IMR-90 (cell line): ENCODE measurements around the gene PKP4. TPM values are rescaled to one million over a fixed set of nuclear protein-coding genes. Genes with fewer than 3 reads are reported as not detected.

Experiments used
- ATAC-seq: fragments of 200-7000 bp; cut with Tn5 transposase; 2 replicates; pipeline ENCODE4 v1.9.1; 2020; ENCODE audit warnings: low read depth, mild to moderate bottlenecking, moderate library complexity
- BruUV-seq: library from RNA; stranded (reverse); fragments of 400-500 nt; replicated peaks from 2 replicates; lab custom pipeline; 2021; lab: Mats Ljungman, UMichigan
- CTCF ChIA-PET: fragments of 300-600 bp; formaldehyde crosslinking; extraction: SDS; loops from one replicate; lab custom pipeline; 2021; ENCODE audit warnings: antibody characterized with exemption; lab: Yijun Ruan, JAX
- POLR2A ChIA-PET: fragments of 300-600 bp; sonication (Branson Sonifier 250); formaldehyde crosslinking; loops from one replicate; lab custom pipeline; 2022; ENCODE audit warnings: antibody characterized with exemption; ENCODE audit not compliant: unreplicated experiment; lab: Charles Lee
- DNase-seq: peaks from one replicate; pipeline ENCODE4 v3.0.0; 2013
- H2AFZ ChIP-seq: replicated peaks from 2 replicates; pipeline ENCODE3; 2013; ENCODE audit warnings: low read length, mild to moderate bottlenecking; ENCODE audit not compliant: poor library complexity
- H2AK5ac ChIP-seq: 2 replicates; pipeline ENCODE4 v1.6.1; 2013; ENCODE audit warnings: low read depth, low read length, inconsistent platforms
- H2AK9ac ChIP-seq: replicated peaks from 2 replicates; pipeline ENCODE3; 2013; ENCODE audit warnings: mild to moderate bottlenecking, low read depth, low read length, moderate library complexity; ENCODE audit not compliant: poor library complexity
- H2BK120ac ChIP-seq: 2 replicates; pipeline ENCODE4 v1.6.1; 2013; ENCODE audit warnings: low read depth, low read length, inconsistent platforms
- H2BK15ac ChIP-seq: 3 replicates; pipeline ENCODE4 v1.6.1; 2013; ENCODE audit warnings: low read depth, low read length, inconsistent platforms
- H2BK20ac ChIP-seq: 2 replicates; pipeline ENCODE4 v1.6.1; 2013; ENCODE audit warnings: low read depth, mild to moderate bottlenecking, inconsistent platforms, low read length, moderate library complexity
- H2BK5ac ChIP-seq: 2 replicates; pipeline ENCODE4 v1.6.1; 2013; ENCODE audit warnings: mild to moderate bottlenecking, low read depth, low read length, inconsistent platforms; ENCODE audit not compliant: poor library complexity, severe bottlenecking
- H3K14ac ChIP-seq: replicated peaks from 2 replicates; pipeline ENCODE4 v1.6.1; 2013; ENCODE audit warnings: low read depth, low read length, inconsistent platforms
- H3K18ac ChIP-seq: 2 replicates; pipeline ENCODE4 v1.6.1; 2013; ENCODE audit warnings: low read depth, low read length, control low read depth
- H3K23ac ChIP-seq: 2 replicates; pipeline ENCODE4 v1.6.1; 2013; ENCODE audit warnings: low read depth, low read length, inconsistent platforms
- H3K27ac ChIP-seq: 2 replicates; pipeline ENCODE4 v1.5.1; 2013; ENCODE audit warnings: mild to moderate bottlenecking, control low read depth, low read length; ENCODE audit not compliant: insufficient read depth
- H3K27me3 ChIP-seq: 2 replicates; pipeline ENCODE4 v1.6.1; 2013; ENCODE audit warnings: low read length; ENCODE audit not compliant: control insufficient read depth, insufficient read depth
- H3K36me3 ChIP-seq: 2 replicates; pipeline ENCODE4 v1.6.1; 2013; ENCODE audit warnings: low read length, mixed read lengths; ENCODE audit not compliant: control insufficient read depth, insufficient read depth
- H3K4ac ChIP-seq: 2 replicates; pipeline ENCODE4 v1.6.1; 2013; ENCODE audit warnings: low read depth, low read length, inconsistent platforms
- H3K4me1 ChIP-seq: 2 replicates; pipeline ENCODE4 v1.6.1; 2013; ENCODE audit warnings: low read length, mixed read lengths; ENCODE audit not compliant: control insufficient read depth, insufficient read depth
- H3K4me2 ChIP-seq: 2 replicates; pipeline ENCODE4 v1.6.1; 2013; ENCODE audit warnings: low read depth, mild to moderate bottlenecking, control low read depth, low read length, moderate library complexity
- H3K4me3 ChIP-seq: 2 replicates; pipeline ENCODE4 v1.5.1; 2013; ENCODE audit warnings: low read depth, mild to moderate bottlenecking, control low read depth, low read length, moderate library complexity; ENCODE audit not compliant: insufficient read depth
- H3K56ac ChIP-seq: 2 replicates; pipeline ENCODE4 v1.6.1; 2013; ENCODE audit warnings: low read length, inconsistent platforms; ENCODE audit not compliant: insufficient read depth; ENCODE audit errors: extremely low read depth
- H3K79me1 ChIP-seq, 2 experiments: 2 replicates each; pipeline ENCODE4 v1.6.1; 2013; ENCODE audit warnings: low read length in 2 of 2, inconsistent platforms in 1 of 2, low read depth in 1 of 2
- H3K9ac ChIP-seq: 2 replicates; pipeline ENCODE4 v1.6.1; 2013; ENCODE audit warnings: low read depth, low read length, control low read depth
- H3K9me1 ChIP-seq: 2 replicates; pipeline ENCODE4 v1.6.1; 2013; ENCODE audit warnings: low read length, inconsistent platforms; ENCODE audit not compliant: insufficient read depth
- H3K9me3 ChIP-seq: 2 replicates; pipeline ENCODE4 v1.6.1; 2013; ENCODE audit warnings: low read length; ENCODE audit not compliant: control insufficient read depth, insufficient read depth
- H4K20me1 ChIP-seq: 2 replicates; pipeline ENCODE4 v1.6.1; 2013; ENCODE audit warnings: low read length, inconsistent platforms; ENCODE audit not compliant: insufficient read depth
- H4K5ac ChIP-seq: 2 replicates; pipeline ENCODE4 v1.6.1; 2013; ENCODE audit warnings: mild to moderate bottlenecking, low read depth, low read length, control low read depth
- H4K8ac ChIP-seq, 2 experiments: 2 replicates each; pipeline ENCODE4 v1.6.1; 2013; ENCODE audit warnings: low read depth in 2 of 2, low read length in 2 of 2, control low read depth in 1 of 2, inconsistent platforms in 1 of 2
- H4K91ac ChIP-seq: 2 replicates; pipeline ENCODE4 v1.6.1; 2013; ENCODE audit warnings: low read depth, low read length, inconsistent platforms; ENCODE audit not compliant: insufficient read depth
- CEBPB ChIP-seq: IDR thresholded peaks from 2 replicates; pipeline ENCODE4 v1.6.1; 2012; ENCODE audit warnings: low read depth, low read length, improper control_type of control experiment
- ELK1 ChIP-seq: fragments of 150-350 bp; IDR thresholded peaks from 2 replicates; pipeline ENCODE4 v1.6.1; 2016; ENCODE audit warnings: low read depth, mild to moderate bottlenecking, low read length, moderate library complexity, borderline replicate concordance
- FOS ChIP-seq: fragments of 150-350 bp; IDR thresholded peaks from 2 replicates; pipeline ENCODE4 v1.6.1; 2016; ENCODE audit warnings: low read depth, low read length
- POLR2A ChIP-seq: IDR thresholded peaks from 2 replicates; pipeline ENCODE4 v1.6.1; 2012; ENCODE audit warnings: mild to moderate bottlenecking, low read depth, low read length
- RFX5 ChIP-seq: IDR thresholded peaks from 2 replicates; pipeline ENCODE4 v1.8.0; 2012; ENCODE audit warnings: low read depth, mild to moderate bottlenecking, low read length, moderate library complexity
- WGBS, 2 experiments: methylation state at CpG; one replicate each; pipeline versions ENCODE4 v1.1.5 to v1.1.7; 2013; ENCODE audit warnings: missing lambda C conversion rate in 2 of 2; ENCODE audit not compliant: insufficient read length in 1 of 2; ENCODE audit errors: extremely low coverage in 2 of 2; 5-methylcytosine and 5-hydroxymethylcytosine counted together
- dilution Hi-C: fragments of 300-500 bp; cut with HindIII; formaldehyde crosslinking; loops from one replicate; pipeline ENCODE4 v1.14.3; 2018; ENCODE audit warnings: low sequenced_read_pairs; ENCODE audit not compliant: unreplicated experiment
- in situ Hi-C: fragments of 300-500 bp; cut with MboI; formaldehyde crosslinking; loops from 3 replicates; pipeline ENCODE4 v1.14.3; 2019; ENCODE audit warnings: low sequenced_read_pairs, inconsistent platforms, mixed read lengths
- intact Hi-C: fragments of 100-400 bp; cut with micrococcal nuclease; formaldehyde crosslinking; loops from 2 replicates; pipeline ENCODE4 v1.10.0; 2022
- polyA plus RNA-seq, 3 experiments: library from polyadenylated mRNA; depleted of rRNA; stranded (reverse); fragments of >200 nt; gene quantifications; 2 replicates each; pipeline ENCODE4 v1.2.3, GENCODE V29; 2012; ENCODE audit warnings: low replicate concordance in 1 of 3
- total RNA-seq: library from RNA; depleted of rRNA; stranded (reverse); fragments of >200 nt; gene quantifications from 2 replicates; pipeline ENCODE4 v1.2.3, GENCODE V29; 2012

PKP4 gene
- total and polyA plus RNA-seq, 2 of the 4 experiments (the other 2 are of a cell fraction), result 20.1 to 37.8 TPM

GRCh38 chr2:158726911-158727592 lies 270.3 kb downstream of the PKP4 start:
- H2BK120ac ChIP-seq, result no peak overlapping the region
- ATAC-seq (no peak), DNase-seq (no peak)
- dilution Hi-C loops, result no loop called here
- H3K9me1 ChIP-seq, result peaks cover 3% of the 10 kb centered on the region; the same call in 1 of the 2 replicates
- peaks cover 18% of the 10 kb centered on the region for H3K27me3 ChIP-seq
- no peak overlapping the region for H4K8ac ChIP-seq
- no peak for TF ChIP-seq RFX5
- no peak for TF ChIP-seq ELK1
- TF ChIP-seq CEBPB, result no peak
- no peak for TF ChIP-seq FOS
- TF ChIP-seq POLR2A, result no peak
- no peak overlapping the region for H2BK20ac ChIP-seq
- H2AK9ac ChIP-seq, result no peak overlapping the region
- BruUV-seq, result no TSS peak
- no peaks in the 10 kb centered on the region for H3K36me3 ChIP-seq
- peaks cover 2% of the 10 kb centered on the region; the same call in 1 of the 2 replicates for H3K4me1 ChIP-seq
- 63% methylated on average over 4 of the region's 8 CpGs; no CpG with 5 or more reads in 1 of the 2 experiments for WGBS, 2 experiments
- H3K9me3 ChIP-seq, result no peaks in the 10 kb centered on the region
- no peak overlapping the region for H3K14ac ChIP-seq
- intact Hi-C loops, result no loop called here
- H2BK15ac ChIP-seq, result no peak overlapping the region
- no peak overlapping the region for H2AFZ ChIP-seq
- no peak overlapping the region for H3K18ac ChIP-seq
- H2BK5ac ChIP-seq, result no peak overlapping the region
- no peak overlapping the region for H3K56ac ChIP-seq
- CTCF ChIA-PET, result no interaction called here
- H4K20me1 ChIP-seq, result no peaks in the 10 kb centered on the region
- no peak overlapping the region for H4K5ac ChIP-seq
- no peak overlapping the region for H3K4ac ChIP-seq
- no peak overlapping the region for H4K91ac ChIP-seq
- H3K4me2 ChIP-seq, result no peak overlapping the region
- H3K27ac ChIP-seq, result no peak overlapping the region
- H3K4me3 ChIP-seq, result no peak overlapping the region
- H3K23ac ChIP-seq, result no peak overlapping the region
- in situ Hi-C loops, result no loop called here
- no peak overlapping the region for H3K9ac ChIP-seq
- no peaks in the 10 kb centered on the region for H3K79me1 ChIP-seq
- no peak overlapping the region for H2AK5ac ChIP-seq
- POLR2A ChIA-PET, result no interaction called here
